SU-DHL-6 (cell line): ENCODE results near the gene TDP2.

Source experiments
- H2AFZ ChIP-seq: fragments of 200-600 bp; sonication (generic); 2 replicates; pipeline ENCODE4 v1.6.1; 2014; ENCODE audit warnings: low read depth, mild to moderate bottlenecking, moderate library complexity, mixed read lengths, antibody characterized with exemption, low read length; ENCODE audit not compliant: severe bottlenecking
- H3F3A ChIP-seq: fragments of 200-600 bp; shearing (Covaris generic); 2 replicates; pipeline ENCODE4 v1.6.0; 2016; ENCODE audit warnings: antibody characterized with exemption, mild to moderate bottlenecking; ENCODE audit not compliant: insufficient read depth
- H3K27ac ChIP-seq: fragments of 200-600 bp; sonication (generic); 2 replicates; pipeline ENCODE4 v1.5.1; 2016; ENCODE audit warnings: low read depth, mild to moderate bottlenecking, low read length, moderate library complexity, mixed read lengths
- H3K27me3 ChIP-seq: fragments of 200-600 bp; sonication (generic), shearing (Covaris generic); 2 replicates; pipeline ENCODE4 v1.6.0; 2014; ENCODE audit warnings: mild to moderate bottlenecking, low read length
- H3K36me3 ChIP-seq: fragments of 200-600 bp; sonication (generic); 2 replicates; pipeline ENCODE4 v1.6.1; 2014; ENCODE audit warnings: mild to moderate bottlenecking, low read length, mixed read lengths
- H3K4me2 ChIP-seq: fragments of 300-600, 200-600 bp; shearing (Covaris generic), sonication (generic); 2 replicates; pipeline ENCODE4 v1.6.0; 2014; ENCODE audit warnings: low read length, low read depth, mild to moderate bottlenecking; ENCODE audit not compliant: poor library complexity, severe bottlenecking
- H3K4me3 ChIP-seq: fragments of 200-600 bp; sonication (generic); 2 replicates; pipeline ENCODE4 v1.5.1; 2014; ENCODE audit warnings: antibody characterized with exemption, low read length, mild to moderate bottlenecking, mixed read lengths; ENCODE audit not compliant: insufficient read depth, poor library complexity, severe bottlenecking
- H3K79me2 ChIP-seq: fragments of 200-600 bp; sonication (generic); 2 replicates; pipeline ENCODE4 v1.6.1; 2014; ENCODE audit warnings: mild to moderate bottlenecking, low read length, moderate library complexity; ENCODE audit not compliant: insufficient read depth
- H3K9ac ChIP-seq: fragments of 200-600 bp; sonication (generic); 2 replicates; pipeline ENCODE4 v1.7.0; 2014; ENCODE audit warnings: mild to moderate bottlenecking, low read length
- H3K9me2 ChIP-seq: fragments of 200-600 bp; sonication (generic); replicated peaks from 2 replicates; pipeline ENCODE4 v1.6.1; 2014; ENCODE audit warnings: low read length; ENCODE audit not compliant: insufficient read depth
- H3K9me3 ChIP-seq: fragments of 200-600 bp; sonication (generic); 2 replicates; pipeline ENCODE4 v1.6.1; 2014; ENCODE audit warnings: low read length, mixed read lengths; ENCODE audit not compliant: insufficient read depth
- H4K20me1 ChIP-seq: fragments of 200-600 bp; sonication (generic); 2 replicates; pipeline ENCODE4 v1.6.1; 2014; ENCODE audit warnings: low read depth, mild to moderate bottlenecking, antibody characterized with exemption, low read length, moderate library complexity, mixed read lengths
- EZH2phosphoT487 ChIP-seq: fragments of 200-600 bp; sonication (generic), shearing (Covaris generic); conservative IDR thresholded peaks from 2 replicates; pipeline ENCODE4 v1.6.1; 2018; ENCODE audit warnings: mild to moderate bottlenecking, antibody characterized with exemption, low read length, moderate library complexity, mixed read lengths
- TF ChIP-seq, protein P1 (sequence below): fragments of 200-600 bp; sonication (generic); IDR thresholded peaks from one replicate; pipeline ENCODE4 v1.5.1; 2017; ENCODE audit warnings: antibody characterized with exemption, mild to moderate bottlenecking, low read length, moderate library complexity; ENCODE audit not compliant: insufficient read depth, poor library complexity, severe bottlenecking

Gene TDP2

DNA sequence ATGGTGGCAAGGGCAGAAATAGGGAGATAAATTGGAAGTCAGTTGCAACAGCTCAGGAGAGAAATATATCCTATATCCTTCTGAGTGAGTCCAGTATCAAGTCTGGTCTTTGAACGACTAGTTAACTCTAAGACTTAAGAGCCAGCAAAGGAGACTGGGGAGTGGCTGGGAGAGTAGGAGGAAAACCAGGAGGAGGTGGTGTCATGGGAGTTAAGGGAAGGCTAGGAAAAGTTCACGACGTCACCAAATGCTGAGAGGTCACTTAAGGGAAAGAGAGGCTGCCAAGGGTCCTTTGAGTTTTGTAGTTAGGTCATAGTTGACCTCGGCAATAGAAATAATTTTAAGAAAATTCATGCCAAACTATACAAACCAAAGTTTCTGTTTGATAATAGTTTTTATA, 25.3 kb upstream of the TDP2 start:
- Histone ChIP-seq H3K4me3 (no peak overlapping the region), H3K27me3 (no peaks in the 10 kb centered on the region), H3K9ac (no peak overlapping the region), H3K27ac (no peak overlapping the region), H2AFZ (no peak overlapping the region), H3K9me2 (no peaks in the 10 kb centered on the region), H3K9me3 (no peaks in the 10 kb centered on the region), H3K36me3 (no peaks in the 10 kb centered on the region), H3K4me2 (no peak overlapping the region), H3K79me2 (no peaks in the 10 kb centered on the region), H3F3A (peaks cover 7% of the 10 kb centered on the region; the same call in 1 of the 2 replicates), H4K20me1 (no peaks in the 10 kb centered on the region)
- TF ChIP-seq EZH2phosphoT487: no peak
- TF ChIP-seq, protein P1, sequence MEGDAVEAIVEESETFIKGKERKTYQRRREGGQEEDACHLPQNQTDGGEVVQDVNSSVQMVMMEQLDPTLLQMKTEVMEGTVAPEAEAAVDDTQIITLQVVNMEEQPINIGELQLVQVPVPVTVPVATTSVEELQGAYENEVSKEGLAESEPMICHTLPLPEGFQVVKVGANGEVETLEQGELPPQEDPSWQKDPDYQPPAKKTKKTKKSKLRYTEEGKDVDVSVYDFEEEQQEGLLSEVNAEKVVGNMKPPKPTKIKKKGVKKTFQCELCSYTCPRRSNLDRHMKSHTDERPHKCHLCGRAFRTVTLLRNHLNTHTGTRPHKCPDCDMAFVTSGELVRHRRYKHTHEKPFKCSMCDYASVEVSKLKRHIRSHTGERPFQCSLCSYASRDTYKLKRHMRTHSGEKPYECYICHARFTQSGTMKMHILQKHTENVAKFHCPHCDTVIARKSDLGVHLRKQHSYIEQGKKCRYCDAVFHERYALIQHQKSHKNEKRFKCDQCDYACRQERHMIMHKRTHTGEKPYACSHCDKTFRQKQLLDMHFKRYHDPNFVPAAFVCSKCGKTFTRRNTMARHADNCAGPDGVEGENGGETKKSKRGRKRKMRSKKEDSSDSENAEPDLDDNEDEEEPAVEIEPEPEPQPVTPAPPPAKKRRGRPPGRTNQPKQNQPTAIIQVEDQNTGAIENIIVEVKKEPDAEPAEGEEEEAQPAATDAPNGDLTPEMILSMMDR: no peak

DNA sequence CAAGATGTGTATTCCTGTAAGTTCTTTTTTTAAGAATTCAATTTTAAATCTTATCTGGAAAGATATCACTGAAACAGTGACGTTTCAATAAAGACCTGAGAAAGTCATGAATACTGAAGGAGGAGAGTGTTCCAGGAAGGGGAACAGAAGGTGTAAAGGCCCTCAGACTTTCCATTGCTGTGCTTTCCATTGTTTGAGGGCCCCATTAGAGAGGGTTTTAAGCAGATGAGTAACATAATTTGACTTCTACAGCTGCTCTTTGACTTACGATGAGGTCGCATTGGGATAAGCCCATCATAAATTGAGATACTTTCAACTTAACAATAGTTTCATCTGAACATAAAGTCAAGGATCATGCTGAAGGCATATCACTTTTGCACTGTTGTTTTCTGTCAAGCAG, 24.9 kb upstream of the TDP2 start:
- H3K27me3 ChIP-seq: no peaks in the 10 kb centered on the region
- H2AFZ ChIP-seq: no peak overlapping the region
- H3K9me2 ChIP-seq: no peaks in the 10 kb centered on the region
- H3K79me2 ChIP-seq: no peaks in the 10 kb centered on the region
- H4K20me1 ChIP-seq: no peaks in the 10 kb centered on the region
- no peak overlapping the region for H3K9ac ChIP-seq
- H3K36me3 ChIP-seq: no peaks in the 10 kb centered on the region
- no peak overlapping the region for H3K4me3 ChIP-seq
- TF ChIP-seq, protein P1: no peak
- TF ChIP-seq EZH2phosphoT487: no peak
- H3K4me2 ChIP-seq: no peak overlapping the region
- no peaks in the 10 kb centered on the region for H3K9me3 ChIP-seq
- H3K27ac ChIP-seq: no peak overlapping the region
- peaks cover 6% of the 10 kb centered on the region; the same call in 1 of the 2 replicates for H3F3A ChIP-seq

DNA sequence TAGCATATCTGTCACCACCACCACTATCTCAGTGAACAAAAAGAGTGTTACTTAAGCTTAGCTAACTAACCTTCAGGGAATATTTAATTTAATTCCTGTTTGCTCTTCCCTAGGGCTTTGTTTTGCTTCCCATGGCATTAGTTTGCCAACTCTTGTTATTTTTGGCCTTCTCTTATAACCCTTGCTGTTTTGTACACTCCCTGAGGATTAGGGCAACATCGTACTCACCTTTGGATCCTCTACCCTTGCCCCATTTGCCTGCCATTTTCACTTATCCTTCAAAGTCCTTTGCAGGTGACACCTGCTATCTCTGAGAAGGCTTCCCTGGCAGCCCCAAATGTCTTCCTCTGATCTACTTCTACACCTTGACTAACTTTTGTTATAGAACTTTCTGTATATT, 23.9 kb upstream of the TDP2 start:
- no peaks in the 10 kb centered on the region for H3F3A ChIP-seq
- no peaks in the 10 kb centered on the region for H3K27me3 ChIP-seq
- no peak overlapping the region for H3K4me3 ChIP-seq
- no peak overlapping the region for H3K27ac ChIP-seq
- no peak overlapping the region for H3K9ac ChIP-seq
- no peak overlapping the region for H3K4me2 ChIP-seq
- H2AFZ ChIP-seq: no peak overlapping the region
- no peak for TF ChIP-seq EZH2phosphoT487
- TF ChIP-seq, protein P1: no peak
- H3K79me2 ChIP-seq: no peaks in the 10 kb centered on the region
- no peaks in the 10 kb centered on the region for H4K20me1 ChIP-seq
- no peaks in the 10 kb centered on the region for H3K36me3 ChIP-seq
- no peaks in the 10 kb centered on the region for H3K9me3 ChIP-seq
- no peaks in the 10 kb centered on the region for H3K9me2 ChIP-seq

DNA sequence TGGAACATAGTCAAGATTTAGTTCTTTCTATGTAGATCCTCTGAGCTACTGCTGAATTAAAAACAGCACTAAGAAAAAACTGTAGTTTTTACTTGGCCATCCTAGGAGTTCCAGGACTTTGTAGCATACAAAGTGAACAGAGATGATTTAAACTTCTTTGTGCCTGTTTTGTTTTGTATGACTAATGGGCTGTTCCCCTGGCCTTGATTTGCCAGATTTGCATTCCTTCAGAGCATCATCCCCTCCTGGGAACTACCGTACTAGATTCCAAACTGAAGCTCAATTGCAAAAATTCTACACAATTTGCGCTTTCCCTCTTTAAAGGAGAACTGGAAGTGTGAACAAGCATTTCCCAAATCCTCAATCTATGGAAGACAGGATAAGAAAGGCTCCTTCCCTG, 23.3 kb upstream of the TDP2 start:
- Histone ChIP-seq H3K27me3 (no peaks in the 10 kb centered on the region), H2AFZ (no peak overlapping the region), H3K27ac (no peak overlapping the region), H3F3A (no peaks in the 10 kb centered on the region), H3K9ac (no peak overlapping the region), H3K79me2 (no peaks in the 10 kb centered on the region), H3K9me2 (no peaks in the 10 kb centered on the region), H4K20me1 (no peaks in the 10 kb centered on the region), H3K9me3 (no peaks in the 10 kb centered on the region), H3K4me2 (no peak overlapping the region), H3K36me3 (no peaks in the 10 kb centered on the region), H3K4me3 (no peak overlapping the region)
- TF ChIP-seq EZH2phosphoT487: no peak
- TF ChIP-seq, protein P1: no peak
